HEK293 (cell line): ENCODE results near the gene TRAF7.

Experiments
- AEBP2 ChIP-seq: fragments of 450-650 bp; formaldehyde crosslinking; IDR thresholded peaks from 2 replicates; pipeline ENCODE4 v1.5.1; 2016; ENCODE audit warnings: missing biosample characterization, missing genetic modification characterization, borderline replicate concordance
- CTCF ChIP-seq: fragments of 450-650 bp; formaldehyde crosslinking; IDR thresholded peaks from 2 replicates; pipeline ENCODE4 v1.5.1; 2016; ENCODE audit warnings: missing biosample characterization, missing genetic modification characterization
- MEIS1 ChIP-seq: sonication (generic); formaldehyde crosslinking; IDR thresholded peaks from 2 replicates; pipeline ENCODE4 v1.8.1; 2022; ENCODE audit warnings: missing genetic modification reagents, mild to moderate bottlenecking, borderline replicate concordance
- REST ChIP-seq: fragments of 450-650 bp; formaldehyde crosslinking; IDR thresholded peaks from 2 replicates; pipeline ENCODE4 v1.5.1; 2016; ENCODE audit warnings: missing biosample characterization, missing genetic modification characterization

GRCh38 chr16:2180962-2181923 lies 25.7 kb downstream of the TRAF7 start:
- TF ChIP-seq CTCF (tag by site-specific recombination) (no peak), AEBP2 (no peak), REST (tag by site-specific recombination) (no peak), MEIS1 (no peak)
